NCI-H2227 treated with DMSO at 0.1 percent for 48 hours (cell line): ENCODE measurements around the gene CSTPP1.
"Not testable (repeated sequence)": the region's sequence is repeated elsewhere in the genome, so short reads cannot be mapped to it uniquely, and the experiment has no call there.

Source experiments
- DNase-seq: peaks from one replicate; lab custom pipeline; 2025; lab: John Stamatoyannopoulos, UW

Gene CSTPP1

DNA sequence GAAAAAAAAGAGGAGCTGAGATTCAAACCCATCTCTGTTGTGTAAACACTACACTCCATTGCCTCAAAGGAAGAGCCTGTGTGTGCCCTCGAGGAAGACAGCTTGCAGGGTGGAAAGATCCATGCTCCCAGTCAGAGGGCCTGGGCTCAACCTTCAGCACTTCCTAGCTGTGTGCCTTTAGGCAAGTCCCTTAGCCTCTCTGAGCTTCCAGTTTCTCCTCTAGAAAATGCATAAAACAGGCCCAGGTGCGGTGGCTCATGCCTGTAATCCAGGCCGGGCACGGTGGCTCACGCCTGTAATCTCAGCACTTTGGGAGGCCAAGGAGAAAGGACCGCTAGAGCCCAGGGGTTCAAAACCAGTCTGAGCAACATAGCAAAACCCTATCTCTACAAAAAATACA is 244.7 kb downstream of the CSTPP1 start:
- DNase-seq = no peak

DNA sequence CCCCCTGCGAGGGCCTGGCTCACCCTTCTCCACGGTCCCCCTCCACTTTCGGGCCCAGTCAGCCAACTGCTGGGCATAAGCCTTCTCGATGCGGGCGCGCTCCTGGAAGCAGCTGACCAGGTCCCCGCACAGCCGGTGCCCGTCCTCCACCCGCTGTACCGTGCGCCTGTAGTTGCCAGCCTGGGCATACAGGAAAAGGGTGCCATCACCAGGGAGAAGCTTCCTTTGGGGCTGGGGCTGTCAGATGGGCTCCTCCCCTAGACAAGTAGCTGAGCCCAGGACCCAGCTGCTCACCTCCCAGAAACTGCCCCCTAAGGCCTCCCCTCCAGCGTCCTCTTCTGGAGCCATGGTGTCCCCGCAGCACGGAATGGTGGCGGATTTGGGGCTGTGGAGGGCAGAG is 245.8 kb downstream of the CSTPP1 start:
- no peak for DNase-seq

DNA sequence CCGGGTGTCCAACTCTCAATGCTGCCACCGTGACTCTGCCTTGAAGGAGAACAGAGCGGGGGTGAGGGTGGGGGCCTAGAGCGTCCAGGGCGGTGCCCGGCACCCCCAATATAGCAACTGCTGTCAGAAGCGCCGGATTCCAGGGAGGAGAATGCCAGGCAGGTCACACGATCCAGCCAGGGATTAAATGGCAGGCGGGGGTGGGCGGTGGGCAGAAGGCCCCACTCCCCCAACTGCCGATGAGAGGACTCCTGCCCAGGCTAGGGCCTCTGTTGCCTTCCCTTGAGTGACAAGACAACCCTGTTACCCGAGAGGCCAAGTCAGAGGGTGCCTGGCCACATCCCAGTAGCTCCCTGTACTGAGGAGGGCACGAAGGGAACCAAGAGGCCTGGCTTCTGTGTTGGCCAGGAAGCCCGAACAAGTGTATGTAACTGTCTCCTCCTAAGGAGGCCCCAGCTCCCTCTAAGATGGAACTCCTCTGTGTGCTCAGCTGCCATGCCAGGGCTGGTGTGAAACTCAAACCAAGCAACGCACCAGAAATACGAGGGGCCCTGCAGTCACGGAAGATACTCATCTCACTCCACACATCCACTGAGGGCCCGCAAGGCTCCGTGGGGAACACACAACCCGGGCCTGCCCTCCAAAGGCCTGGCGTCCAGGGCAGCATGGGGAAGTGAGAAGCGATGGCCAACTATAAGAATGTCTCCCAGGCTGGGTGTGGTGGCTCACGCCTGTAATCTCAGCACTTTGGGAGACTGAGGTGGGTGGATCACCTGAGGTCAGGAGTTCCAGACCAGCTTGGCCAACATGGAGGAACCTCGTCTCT is 246.7 kb downstream of the CSTPP1 start:
- DNase-seq = no peak

DNA sequence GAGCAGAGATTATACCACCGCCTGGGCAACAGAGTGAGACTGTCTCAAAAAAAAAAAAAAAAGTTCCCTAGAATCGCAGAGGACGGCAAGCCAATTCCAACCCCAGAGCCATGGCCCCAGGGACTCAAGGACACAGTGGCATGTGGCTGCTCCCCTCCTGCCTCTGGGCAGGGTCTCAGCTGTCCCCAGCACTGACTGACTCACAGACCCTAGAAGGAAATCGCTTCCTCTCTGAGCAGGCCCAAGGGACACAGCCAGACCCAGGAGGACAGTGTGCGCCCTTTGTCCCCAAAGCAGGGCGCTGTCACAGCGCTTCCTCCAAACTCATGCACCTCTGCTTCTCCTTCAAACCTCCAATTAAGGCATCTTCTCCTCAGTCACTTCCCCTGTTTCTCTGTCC is 247.4 kb downstream of the CSTPP1 start:
- no peak for DNase-seq

DNA sequence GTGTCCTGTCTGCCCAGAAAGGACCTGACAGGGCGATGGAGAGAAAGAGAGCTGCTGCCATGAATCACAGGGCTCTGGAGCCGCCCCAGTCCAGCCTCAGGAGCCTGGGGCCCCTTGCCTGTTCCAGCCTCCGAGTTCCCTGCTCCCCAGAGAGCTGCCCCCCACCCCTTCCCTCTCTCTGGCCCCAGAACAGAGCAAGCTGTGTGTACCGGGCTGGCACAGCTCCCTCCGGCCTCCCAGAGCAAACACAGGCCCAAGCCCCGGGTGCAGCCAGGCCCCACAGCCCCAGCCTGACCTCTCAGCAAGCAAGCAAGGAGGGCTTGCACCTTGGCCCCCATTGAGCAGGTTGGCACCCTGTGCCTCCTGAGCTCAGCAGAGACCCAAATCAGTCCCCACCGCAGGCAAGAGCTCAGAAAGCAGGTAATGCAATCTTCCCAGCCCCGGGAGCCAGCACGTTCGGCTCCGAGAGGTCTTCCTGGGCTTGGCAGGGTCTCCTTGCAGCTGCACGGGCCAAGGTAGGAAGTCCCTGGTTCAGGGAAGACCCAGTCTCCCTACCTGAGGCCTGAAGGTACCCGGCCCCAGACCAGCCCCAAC is 248.2 kb downstream of the CSTPP1 start:
- no peak for DNase-seq

DNA sequence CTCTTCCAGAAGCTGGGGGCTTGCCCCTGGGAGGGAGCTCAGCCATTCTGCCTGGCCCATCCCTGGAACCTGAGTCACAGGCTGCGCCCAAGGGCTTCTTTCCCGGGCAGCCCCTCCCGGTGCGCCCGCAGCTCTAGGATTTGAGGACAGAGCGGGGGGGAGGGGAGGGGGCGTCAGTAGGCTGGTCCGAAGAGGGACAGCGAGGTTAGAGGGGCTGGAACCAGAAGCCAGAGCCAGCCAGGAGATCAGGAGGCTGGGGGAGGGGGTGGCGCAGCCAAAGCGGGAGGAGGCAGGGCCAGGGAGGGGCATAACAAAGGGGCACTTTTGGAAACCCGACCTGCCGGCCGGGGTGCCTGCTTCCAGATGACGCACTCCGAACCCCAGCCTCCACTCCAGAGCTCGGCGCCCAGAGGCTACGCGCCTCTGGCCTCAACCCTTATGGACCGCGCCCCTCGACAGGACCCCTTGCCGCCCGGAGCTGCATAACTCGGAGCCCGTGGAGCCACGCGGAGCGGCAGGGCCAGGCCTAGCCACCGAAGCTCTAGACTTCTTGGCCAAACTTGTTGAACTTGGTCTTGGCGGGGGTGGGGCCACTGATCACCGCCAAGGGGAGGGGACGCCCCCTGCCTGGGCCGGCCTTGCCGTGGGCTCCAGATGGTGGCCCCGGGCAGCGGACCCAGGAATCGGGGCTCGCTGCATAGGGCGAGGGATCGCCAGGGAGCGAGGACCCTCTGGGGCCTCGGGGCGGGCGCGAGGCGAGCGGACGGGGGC is 248.9 kb downstream of the CSTPP1 start:
- DNase-seq = no peak

DNA sequence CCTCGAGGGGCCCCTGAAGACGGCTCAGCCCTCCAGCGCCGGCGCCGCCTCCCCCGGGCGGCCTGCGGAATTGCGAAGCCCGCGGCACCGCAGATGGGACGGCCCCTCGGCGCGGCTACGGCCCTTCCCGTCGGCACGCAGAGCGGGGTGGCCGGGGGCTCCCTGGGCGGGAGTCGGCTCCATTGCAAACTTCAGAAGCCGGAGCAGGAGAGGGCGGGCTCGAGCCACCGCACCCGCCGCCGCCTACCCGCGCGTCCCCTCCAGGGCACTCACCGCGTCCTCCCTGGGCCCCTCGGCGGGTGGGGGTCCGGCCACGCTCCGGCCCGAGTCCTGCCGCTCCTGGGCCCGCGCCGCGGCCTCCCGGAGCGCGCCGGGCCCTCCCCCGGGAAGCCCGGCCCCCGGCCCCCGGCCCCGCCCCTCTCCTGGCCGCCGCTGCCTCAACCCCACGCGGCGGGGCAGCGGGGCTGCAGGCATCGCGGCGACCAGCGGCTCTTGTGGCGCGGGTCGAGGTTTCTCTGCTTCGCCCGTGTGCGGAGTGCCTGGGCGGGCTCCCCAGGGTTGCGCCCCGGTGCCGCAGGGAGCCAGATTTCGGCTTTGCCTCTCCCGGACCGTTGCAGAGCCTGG is 249.6 kb downstream of the CSTPP1 start, which contains the start of gene PACSIN3:
Gene PACSIN3, minus strand, starts transcription at position 359 of the 624 bp plus-strand sequence. CDS start 3,707 bp downstream, outside the sequence.
- no peak for DNase-seq

DNA sequence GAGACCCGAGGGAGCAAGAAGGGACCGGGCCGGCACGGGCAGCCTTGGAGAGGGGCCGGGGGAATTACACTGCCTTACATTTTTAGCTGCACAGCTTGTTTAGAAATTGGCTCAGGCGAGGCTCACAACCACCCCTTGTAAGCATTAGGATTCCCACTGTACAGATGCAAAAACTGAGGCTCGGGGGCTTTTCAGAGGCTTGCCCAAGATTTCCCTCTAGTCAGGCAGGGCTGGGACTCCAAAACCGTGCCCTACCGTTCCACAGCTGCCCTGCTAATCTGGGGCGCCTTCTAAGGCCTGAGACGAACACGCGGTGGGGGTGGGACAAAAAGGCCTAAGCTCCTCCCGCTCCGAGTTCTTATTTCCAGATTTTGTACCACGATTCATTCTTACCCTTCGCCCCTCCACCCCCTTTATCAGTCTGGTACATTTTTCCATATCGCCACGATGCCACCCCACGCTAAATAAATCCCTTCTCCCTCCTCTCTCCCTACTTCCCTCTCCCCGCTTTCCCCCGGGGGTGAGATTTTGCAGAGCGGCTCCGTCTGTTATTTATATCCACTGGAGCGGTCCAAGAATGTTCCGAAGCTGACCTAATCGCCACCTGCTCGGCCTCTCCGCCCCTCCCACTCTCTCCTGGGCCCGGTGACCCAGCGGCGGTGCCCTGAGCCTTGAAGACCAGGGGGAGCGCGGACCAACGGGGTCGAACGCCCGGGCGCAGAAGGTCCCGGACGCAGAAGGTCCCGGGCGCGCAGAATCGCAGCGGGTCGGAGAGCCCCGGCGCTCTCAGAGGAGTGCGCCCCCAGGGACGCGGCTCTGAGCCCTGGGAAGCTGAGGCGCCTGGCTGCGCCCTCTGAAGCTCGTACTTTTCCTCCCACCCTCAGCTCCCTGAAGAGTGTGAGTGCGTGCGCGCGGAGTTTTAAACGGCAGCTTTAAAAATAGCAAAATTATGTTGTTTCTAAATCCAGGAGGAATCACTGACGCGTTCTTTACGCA is 250.4 kb downstream of the CSTPP1 start:
- no peak for DNase-seq

DNA sequence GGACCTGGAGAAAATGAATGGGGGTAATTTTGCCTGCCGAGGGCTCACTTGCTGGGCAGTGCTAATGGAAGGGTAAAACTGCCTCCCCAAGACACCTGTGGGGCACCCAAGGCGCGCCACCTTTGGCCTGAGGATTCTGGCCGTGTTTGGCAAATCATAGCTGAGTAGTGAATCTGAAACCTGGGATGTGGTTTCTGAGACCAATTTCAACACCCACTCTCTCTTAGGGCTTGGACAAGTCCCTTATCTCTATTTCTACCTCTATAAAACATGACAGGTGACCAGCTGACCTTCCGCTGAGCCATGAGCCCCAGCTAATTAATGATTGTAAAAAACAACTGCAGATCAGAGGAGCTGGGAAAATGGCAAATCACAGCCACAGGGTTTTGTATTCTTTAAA is 251.2 kb downstream of the CSTPP1 start:
- no peak for DNase-seq

DNA sequence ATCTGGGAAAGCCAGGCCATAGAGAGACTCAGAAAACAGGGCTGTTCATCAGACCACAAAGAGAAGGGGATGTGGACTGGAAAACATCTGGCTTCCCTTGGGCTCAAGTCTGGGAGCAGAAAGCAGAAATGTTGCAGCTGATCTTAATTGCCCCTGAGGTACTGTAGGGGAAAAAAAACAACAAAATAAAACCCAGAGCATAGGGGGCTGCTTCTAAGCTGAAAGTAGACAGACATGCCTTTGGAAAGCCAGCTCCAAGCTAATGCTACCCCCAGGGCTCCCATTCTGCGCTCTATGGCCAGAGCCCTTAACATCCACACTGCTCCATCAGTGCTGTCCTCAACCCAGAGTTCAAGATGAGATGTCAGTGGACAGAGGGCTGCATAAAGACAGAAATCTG is 251.7 kb downstream of the CSTPP1 start:
- DNase-seq = no peak

DNA sequence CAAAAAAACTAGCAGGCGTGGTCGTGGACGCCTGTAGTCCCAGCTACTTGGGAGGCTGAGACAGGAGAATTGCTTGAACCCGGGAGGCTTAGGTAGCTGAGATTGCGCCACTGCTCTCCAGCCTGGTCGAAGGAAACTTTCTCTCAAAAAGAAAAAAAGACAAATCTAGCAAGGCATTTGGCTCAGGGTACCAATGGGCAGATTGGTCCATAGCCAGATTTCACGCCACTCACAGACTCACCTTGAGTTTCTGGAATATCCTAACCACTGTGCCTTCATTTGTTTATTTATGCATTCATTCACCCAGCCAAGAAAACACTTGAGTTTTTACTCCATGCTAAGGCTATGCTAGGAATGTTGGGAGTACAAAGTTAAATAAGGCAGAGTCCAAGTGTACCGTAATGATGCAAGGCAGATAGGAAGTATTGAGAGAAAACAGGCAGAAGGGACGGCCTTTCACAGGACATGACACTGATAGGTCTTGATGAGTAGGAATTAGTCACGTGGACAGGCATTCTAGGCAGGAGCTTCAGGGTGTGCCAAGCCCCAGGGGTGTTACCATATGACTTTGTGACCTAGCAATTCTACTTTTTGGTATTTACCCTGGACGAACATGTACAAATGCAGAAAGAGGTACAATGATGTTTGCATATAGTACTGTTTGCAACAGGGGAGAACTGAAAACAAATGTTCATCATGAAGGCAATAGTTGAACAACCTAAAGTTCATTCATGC is 252.7 kb downstream of the CSTPP1 start:
- DNase-seq = no peak

DNA sequence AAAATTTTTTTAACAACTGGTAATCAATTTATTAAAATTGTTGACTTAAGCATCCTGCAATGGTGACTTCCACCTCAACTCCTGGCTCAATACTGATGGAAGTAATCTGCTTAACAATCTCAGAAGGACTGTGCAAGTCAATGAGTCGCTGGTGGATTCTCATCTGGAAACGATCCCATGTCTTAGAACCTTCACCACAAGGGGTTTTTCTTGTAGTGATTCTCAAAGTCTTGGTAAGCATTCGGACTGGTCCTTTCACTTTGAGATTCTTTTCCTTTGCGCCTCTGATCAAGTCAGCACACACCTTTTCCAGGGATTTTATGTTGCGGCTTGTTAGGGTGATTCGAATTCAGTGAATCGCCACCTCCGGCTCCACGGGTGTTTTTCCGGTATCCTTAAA is 254.6 kb downstream of the CSTPP1 start:
- not testable (repeated sequence) for DNase-seq

DNA sequence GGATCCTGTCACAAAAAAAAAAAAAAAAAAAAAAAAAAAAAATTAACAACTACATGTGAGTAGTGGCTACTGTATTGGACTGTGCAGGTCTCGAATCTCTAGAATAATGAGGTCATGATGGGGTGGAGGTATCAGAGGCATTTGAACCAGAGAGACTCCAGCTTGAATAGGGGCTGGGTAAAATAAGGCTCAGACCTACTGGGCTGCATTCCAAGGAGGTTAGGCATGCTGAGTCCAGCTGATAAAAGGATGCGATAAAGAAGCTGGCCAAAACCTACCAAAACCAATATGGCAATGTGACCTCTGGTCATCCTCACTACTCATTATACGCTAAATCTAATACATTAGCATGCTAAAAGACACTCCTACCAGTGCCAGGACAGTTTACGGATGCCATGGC is 255.6 kb downstream of the CSTPP1 start:
- DNase-seq = no peak

DNA sequence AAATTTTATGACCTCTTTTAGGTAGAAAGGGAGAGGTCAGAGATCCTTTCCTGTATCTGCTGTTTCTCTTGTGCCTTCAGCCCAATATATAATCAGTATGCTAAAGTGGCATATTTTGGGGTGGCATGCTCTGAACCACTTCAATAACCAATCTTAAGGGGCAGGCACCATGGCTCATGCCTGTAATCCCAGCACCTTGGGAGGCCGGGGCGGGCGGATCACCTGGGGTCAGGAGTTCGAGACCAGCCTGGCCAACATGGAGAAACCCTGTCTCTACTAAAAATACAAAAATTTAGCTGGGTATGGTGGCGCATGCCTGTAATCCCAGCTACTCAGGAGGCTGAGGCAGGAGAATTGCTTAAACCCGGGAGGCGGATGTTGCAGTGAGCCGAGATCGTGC is 261.6 kb downstream of the CSTPP1 start:
- not testable (repeated sequence) for DNase-seq

DNA sequence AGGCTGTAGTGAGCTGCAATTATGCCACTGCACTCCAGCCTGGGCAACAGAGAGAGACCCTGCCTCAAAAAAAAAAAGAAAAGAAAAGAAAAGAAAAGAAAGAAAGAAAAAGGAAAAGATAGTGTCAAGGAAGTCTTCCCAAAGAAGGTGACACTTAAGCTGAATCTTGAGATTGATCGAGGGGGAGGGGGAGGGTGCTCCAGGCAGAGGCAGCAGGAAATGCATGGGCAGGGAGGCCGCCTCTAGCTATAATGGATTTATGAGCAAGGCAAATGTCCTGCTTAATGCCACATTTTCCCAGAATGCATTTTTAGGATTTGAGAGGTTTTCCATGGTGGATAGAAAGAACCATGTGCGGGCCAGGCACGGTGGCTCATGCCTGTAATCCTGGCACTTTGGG is 264.5 kb downstream of the CSTPP1 start:
- DNase-seq = no peak

DNA sequence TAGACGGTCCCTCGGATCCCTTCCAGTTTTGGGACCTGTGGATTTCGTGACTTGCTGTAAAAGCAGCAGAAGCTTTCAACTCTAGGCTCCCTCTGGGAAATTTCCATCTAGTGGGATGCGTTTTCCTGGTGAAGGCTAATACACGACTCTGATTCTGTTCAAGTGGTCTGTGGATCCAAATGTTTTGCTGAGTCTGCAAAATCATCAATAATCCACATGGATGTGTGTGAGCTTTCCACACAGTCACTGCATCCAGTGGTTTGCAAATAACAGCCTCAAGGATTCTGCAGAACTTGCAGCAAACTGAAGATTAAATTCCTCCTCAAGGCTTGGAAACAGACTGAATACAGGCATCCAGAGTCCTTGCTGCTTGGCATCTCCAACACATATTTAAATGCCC is 266.0 kb downstream of the CSTPP1 start:
- DNase-seq = no peak

DNA sequence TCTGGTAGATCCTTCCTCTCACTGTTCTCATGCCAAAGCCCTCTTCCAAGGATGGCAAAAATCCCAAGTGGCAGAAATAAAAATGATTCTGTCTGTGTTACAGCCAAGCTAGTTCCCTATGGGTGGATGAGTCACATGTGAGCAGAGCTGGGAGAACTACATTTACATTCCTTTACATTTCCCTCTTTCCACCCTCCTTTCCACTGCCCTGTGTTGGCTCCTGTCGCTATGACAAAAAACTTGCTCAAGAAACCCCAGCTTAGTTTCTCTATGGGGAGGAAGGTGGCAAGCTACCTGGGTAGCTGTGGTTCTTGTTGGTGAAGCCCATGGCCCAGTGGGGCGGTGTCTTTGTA is 268.1 kb downstream of the CSTPP1 start:
- no peak for DNase-seq

DNA sequence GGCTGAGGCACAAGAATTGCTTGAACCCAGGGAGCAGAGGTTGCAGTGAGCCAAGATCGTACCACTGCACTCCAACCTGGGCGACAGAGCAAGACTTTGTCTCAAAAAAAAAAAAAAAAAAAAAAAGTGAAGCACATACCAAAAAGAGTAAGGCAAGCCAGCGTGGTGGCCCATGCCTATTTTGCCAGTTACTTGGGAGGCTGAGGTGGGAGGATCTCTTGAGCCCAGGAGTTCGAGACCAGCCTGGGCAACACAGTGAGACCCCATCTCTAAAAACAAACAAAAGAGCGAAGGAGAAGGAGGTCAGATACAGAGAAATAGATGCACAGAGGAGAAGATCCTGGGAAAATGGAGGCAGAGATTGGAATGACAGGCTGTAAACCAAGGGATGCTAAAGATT is 270.0 kb downstream of the CSTPP1 start:
- DNase-seq = not testable (repeated sequence)

DNA sequence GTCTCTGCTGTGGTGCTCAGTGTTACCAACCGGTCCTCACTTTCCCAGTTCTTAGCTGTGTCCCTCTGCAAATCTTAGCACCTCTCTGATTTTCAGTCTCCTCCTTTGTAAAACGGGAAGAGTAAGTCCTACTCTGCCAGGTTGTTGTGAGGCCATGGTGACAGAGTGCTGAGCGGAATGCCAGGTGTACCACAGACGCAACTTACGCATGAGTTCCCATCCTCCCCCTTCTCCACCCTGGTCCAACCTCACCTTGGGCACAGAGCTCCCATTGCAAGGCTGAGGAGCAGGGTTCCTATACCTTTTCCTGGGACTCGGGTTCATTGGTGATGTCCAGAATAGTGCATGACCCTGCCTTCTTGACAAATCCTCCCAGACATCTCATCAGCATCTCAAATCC is 270.9 kb downstream of the CSTPP1 start:
- no peak for DNase-seq

DNA sequence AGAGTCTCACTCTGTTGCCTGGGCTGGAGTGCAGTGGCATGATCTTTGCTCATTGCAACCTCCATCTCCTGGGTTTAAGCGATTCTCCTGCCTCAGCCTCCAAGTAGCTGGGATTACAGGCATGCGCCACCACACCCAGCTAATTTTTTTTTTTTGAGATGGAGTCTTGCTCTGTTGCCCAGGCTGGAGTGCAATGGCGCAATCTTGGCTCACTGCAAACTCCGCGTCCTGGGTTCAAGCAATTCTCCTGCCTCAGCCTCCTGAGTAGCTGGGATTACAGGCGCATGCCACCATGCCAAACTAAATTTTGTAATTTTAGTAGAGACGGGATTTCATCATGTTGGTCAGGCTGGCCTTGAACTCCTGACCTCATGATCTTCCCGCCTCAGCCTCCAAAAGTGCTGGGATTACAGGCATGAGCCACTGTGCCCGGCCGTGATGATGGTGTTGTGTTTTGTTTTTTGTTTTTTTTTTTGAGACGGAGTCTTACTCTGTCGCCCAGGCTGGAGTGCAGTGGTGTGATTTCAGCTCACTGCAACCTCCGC is 271.5 kb downstream of the CSTPP1 start:
- DNase-seq = not testable (repeated sequence)
